T-helper 2 cell treated with Interferon-gamma antibody and Interleukin-4, amounts not matched to agents 5 μg/mL and 100 μg/mL, for 36 hours (primary cell): Measurements from ENCODE around the gene ZSWIM4.
"Not testable (repeated sequence)": the region's sequence is repeated elsewhere in the genome, so short reads cannot be mapped to it uniquely, and the experiment has no call there.

Source experiments
- DNase-seq: peaks from one replicate; pipeline ENCODE4 v3.0.0; 2021; ENCODE audit warnings: low spot score
- H3K27ac Mint-ChIP-seq: one replicate; pipeline ENCODE4 v1.8.0; 2021; ENCODE audit warnings: mild to moderate bottlenecking, mixed read lengths
- H3K27me3 Mint-ChIP-seq: one replicate; pipeline ENCODE4 v1.8.0; 2021; ENCODE audit warnings: low read depth, mixed read lengths
- H3K36me3 Mint-ChIP-seq: one replicate; pipeline ENCODE4 v1.8.0; 2021; ENCODE audit warnings: low read depth, mixed read lengths
- H3K4me1 Mint-ChIP-seq: one replicate; pipeline ENCODE4 v1.8.0; 2021; ENCODE audit warnings: low read depth, mixed read lengths
- H3K4me3 Mint-ChIP-seq: one replicate; pipeline ENCODE4 v1.8.0; 2022; ENCODE audit warnings: mild to moderate bottlenecking, moderate library complexity, mixed read lengths
- H3K9me3 Mint-ChIP-seq: one replicate; pipeline ENCODE4 v1.8.0; 2021; ENCODE audit warnings: mixed read lengths

ZSWIM4 gene

GRCh38 chr19:13849991-13850909 is 55.0 kb downstream of the ZSWIM4 start:
- Mint-ChIP-seq H3K27ac (peak overlapping the region; percentile 86), H3K4me3 (peak overlapping the region; percentile 60), H3K36me3 (no peaks in the 10 kb centered on the region), H3K4me1 (peaks cover 24% of the 10 kb centered on the region), H3K27me3 (no peaks in the 10 kb centered on the region), H3K9me3 (no peaks in the 10 kb centered on the region)
- peak; percentile 72 for DNase-seq

GRCh38 chr19:13850910-13851733 is 55.9 kb downstream of the ZSWIM4 start:
- H3K27ac Mint-ChIP-seq, result peak overlapping the region; percentile 86
- DNase-seq, result peak; percentile 40
- H3K4me3 Mint-ChIP-seq, result peak overlapping the region; percentile 60
- H3K27me3 Mint-ChIP-seq, result no peaks in the 10 kb centered on the region
- H3K36me3 Mint-ChIP-seq, result no peaks in the 10 kb centered on the region
- H3K4me1 Mint-ChIP-seq, result peaks cover 20% of the 10 kb centered on the region
- no peaks in the 10 kb centered on the region for H3K9me3 Mint-ChIP-seq

GRCh38 chr19:13851734-13852114 is 56.5 kb downstream of the ZSWIM4 start:
- not testable (repeated sequence) for H3K27me3 Mint-ChIP-seq, H3K36me3 Mint-ChIP-seq, H3K9me3 Mint-ChIP-seq, H3K27ac Mint-ChIP-seq, H3K4me3 Mint-ChIP-seq, DNase-seq
- H3K4me1 Mint-ChIP-seq, result peaks cover 14% of the 10 kb centered on the region

GRCh38 chr19:13852171-13852707 is 57.0 kb downstream of the ZSWIM4 start:
- H3K9me3 Mint-ChIP-seq, H3K4me3 Mint-ChIP-seq, H3K27ac Mint-ChIP-seq, H3K36me3 Mint-ChIP-seq, DNase-seq, H3K27me3 Mint-ChIP-seq: not testable (repeated sequence)
- peaks cover 13% of the 10 kb centered on the region for H3K4me1 Mint-ChIP-seq

- Mint-ChIP-seq H3K4me1 (peaks cover 13% of the 10 kb centered on the region), H3K27me3 (no peaks in the 10 kb centered on the region), H3K27ac (no peak overlapping the region), H3K9me3 (no peaks in the 10 kb centered on the region), H3K36me3 (no peaks in the 10 kb centered on the region), H3K4me3 (no peak overlapping the region)
- no peak for DNase-seq
Observed at GRCh38 chr19:13856497-13856896, 61.3 kb downstream of the ZSWIM4 start.

GRCh38 chr19:13859361-13859880 is 64.2 kb downstream of the ZSWIM4 start:
- Mint-ChIP-seq H3K9me3 (no peaks in the 10 kb centered on the region), H3K4me3 (peak overlapping the region; percentile 10), H3K27ac (peak overlapping the region; percentile 32), H3K36me3 (no peaks in the 10 kb centered on the region), H3K27me3 (peaks cover 10% of the 10 kb centered on the region), H3K4me1 (peaks cover 26% of the 10 kb centered on the region)
- no peak for DNase-seq

GRCh38 chr19:13860679-13861391 is 65.6 kb downstream of the ZSWIM4 start:
- no peak for DNase-seq
- Mint-ChIP-seq H3K9me3 (no peaks in the 10 kb centered on the region), H3K27me3 (peaks cover 13% of the 10 kb centered on the region), H3K4me3 (peak overlapping the region; percentile 91), H3K36me3 (no peaks in the 10 kb centered on the region), H3K4me1 (peaks cover 29% of the 10 kb centered on the region), H3K27ac (peak overlapping the region; percentile 91)

- Mint-ChIP-seq H3K4me3 (peak overlapping the region; percentile 91), H3K36me3 (no peaks in the 10 kb centered on the region), H3K4me1 (peaks cover 29% of the 10 kb centered on the region), H3K9me3 (no peaks in the 10 kb centered on the region), H3K27me3 (peaks cover 17% of the 10 kb centered on the region), H3K27ac (peak overlapping the region; percentile 91)
- no peak for DNase-seq
Observed at GRCh38 chr19:13861392-13861713, 66.1 kb downstream of the ZSWIM4 start.

GRCh38 chr19:13861714-13862531 is 66.7 kb downstream of the ZSWIM4 start:
- peaks cover 30% of the 10 kb centered on the region for H3K4me1 Mint-ChIP-seq
- peak overlapping the region; percentile 91 for H3K27ac Mint-ChIP-seq
- peak overlapping the region; percentile 91 for H3K4me3 Mint-ChIP-seq
- no peaks in the 10 kb centered on the region for H3K9me3 Mint-ChIP-seq
- peaks cover 21% of the 10 kb centered on the region for H3K27me3 Mint-ChIP-seq
- peak; percentile 86 for DNase-seq
- H3K36me3 Mint-ChIP-seq, result no peaks in the 10 kb centered on the region

GRCh38 chr19:13864046-13864666 is 68.9 kb downstream of the ZSWIM4 start:
- DNase-seq, result no peak
- Mint-ChIP-seq H3K36me3 (no peaks in the 10 kb centered on the region), H3K4me3 (peak overlapping the region; percentile 70), H3K27me3 (peaks cover 26% of the 10 kb centered on the region), H3K4me1 (peaks cover 30% of the 10 kb centered on the region), H3K27ac (peak overlapping the region; percentile 10), H3K9me3 (no peaks in the 10 kb centered on the region)

- Mint-ChIP-seq H3K4me3 (peak overlapping the region; percentile 70), H3K4me1 (peaks cover 25% of the 10 kb centered on the region), H3K9me3 (no peaks in the 10 kb centered on the region)
Observed at GRCh38 chr19:13864667-13865570, 69.7 kb downstream of the ZSWIM4 start.

More at GRCh38 chr19:13864667-13865570, 69.7 kb downstream of the ZSWIM4 start:
- Mint-ChIP-seq H3K27ac (peak overlapping the region; percentile 10), H3K27me3 (peaks cover 26% of the 10 kb centered on the region), H3K36me3 (no peaks in the 10 kb centered on the region)
- DNase-seq, result no peak
